ENCODE data around the gene ARHGEF25. TPM values are rescaled to one million over a fixed set of nuclear protein-coding genes. Genes with fewer than 3 reads are reported as not detected.
A peak's percentile ranks its signal among the peaks of the same experiment; 100 is the strongest.

ARHGEF25 gene
- total RNA-seq, 1 donor: 23.9 TPM

GRCh38 chr12:57603815-57604453, 7.3 kb upstream of the ARHGEF25 start:
- H2AFZ ChIP-seq (ENCODE audit: low read length): peak overlapping the region; percentile 96
- peaks cover 13% of the 10 kb centered on the region for H3K36me3 ChIP-seq (ENCODE audit: insufficient read depth, low read length)
- no peaks in the 10 kb centered on the region for H3K79me2 ChIP-seq (ENCODE audit: insufficient read depth, low read length)
- H4K20me1 ChIP-seq (ENCODE audit: insufficient read depth, low read length): no peaks in the 10 kb centered on the region
- TF ChIP-seq CTCF (IDR thresholded peaks at IDR 0.05; ENCODE audit: extremely low read depth, low read depth, low read length): no peak
- no peaks in the 10 kb centered on the region for H3K27me3 ChIP-seq (ENCODE audit: insufficient read depth, low read length)
- peak overlapping the region; percentile 89 for H3K4me3 ChIP-seq (ENCODE audit: insufficient read depth, low read length)
- H3K4me2 ChIP-seq (ENCODE audit: insufficient read depth, low read length): peak overlapping the region; percentile 96
- no peaks in the 10 kb centered on the region for H3K9me3 ChIP-seq (ENCODE audit: low read depth, low read length)
- peaks cover 17% of the 10 kb centered on the region for H3K4me1 ChIP-seq (ENCODE audit: insufficient read depth, low read length)
- peak overlapping the region; percentile 86 for H3K27ac ChIP-seq (ENCODE audit: low read depth, low read length)
- peak; percentile 90 for DNase-seq (ENCODE audit: insufficient read length, low spot score, missing footprints)

GRCh38 chr12:57604454-57604991, 6.7 kb upstream of the ARHGEF25 start, which contains the start of gene DTX3:
Gene DTX3 (plus strand): TSS chr12:57604824. CDS start chr12:57606518, 1,694 bp downstream.
- Histone ChIP-seq H2AFZ (ENCODE audit: low read length) (peak within 1 kb of the TSS; percentile 96), H3K4me2 (ENCODE audit: insufficient read depth, low read length) (peak within 1 kb of the TSS; percentile 96), H3K4me3 (ENCODE audit: insufficient read depth, low read length) (peak within 1 kb of the TSS; percentile 89), H3K4me1 (ENCODE audit: insufficient read depth, low read length) (peaks cover 17% of the 10 kb centered on the region), H3K27ac (ENCODE audit: low read depth, low read length) (peak within 1 kb of the TSS; percentile 86), H3K79me2 (ENCODE audit: insufficient read depth, low read length) (no peaks in the 10 kb centered on the region), H3K27me3 (ENCODE audit: insufficient read depth, low read length) (no peaks in the 10 kb centered on the region), H3K36me3 (ENCODE audit: insufficient read depth, low read length) (peaks cover 7% of the 10 kb centered on the region), H3K9me3 (ENCODE audit: low read depth, low read length) (no peaks in the 10 kb centered on the region), H4K20me1 (ENCODE audit: insufficient read depth, low read length) (no peaks in the 10 kb centered on the region)
- TF ChIP-seq CTCF (IDR thresholded peaks at IDR 0.05; ENCODE audit: extremely low read depth, low read depth, low read length): no peak
- peak; percentile 92 for DNase-seq (ENCODE audit: insufficient read length, low spot score, missing footprints)

GRCh38 chr12:57604992-57605810, 6.0 kb upstream of the ARHGEF25 start:
- peak overlapping the region; percentile 59 for H2AFZ ChIP-seq (ENCODE audit: low read length)

More at GRCh38 chr12:57604992-57605810, 6.0 kb upstream of the ARHGEF25 start:
- Histone ChIP-seq H3K36me3 (ENCODE audit: insufficient read depth, low read length) (peaks cover 6% of the 10 kb centered on the region), H3K27ac (ENCODE audit: low read depth, low read length) (peak overlapping the region; percentile 60), H3K4me1 (ENCODE audit: insufficient read depth, low read length) (peaks cover 17% of the 10 kb centered on the region), H3K4me2 (ENCODE audit: insufficient read depth, low read length) (peak overlapping the region; percentile 86), H3K9me3 (ENCODE audit: low read depth, low read length) (no peaks in the 10 kb centered on the region), H3K79me2 (ENCODE audit: insufficient read depth, low read length) (no peaks in the 10 kb centered on the region), H4K20me1 (ENCODE audit: insufficient read depth, low read length) (no peaks in the 10 kb centered on the region), H3K27me3 (ENCODE audit: insufficient read depth, low read length) (no peaks in the 10 kb centered on the region), H3K4me3 (ENCODE audit: insufficient read depth, low read length) (peak overlapping the region; percentile 89)
- peak; percentile 91 for DNase-seq (ENCODE audit: insufficient read length, low spot score, missing footprints)
- no peak for TF ChIP-seq CTCF (IDR thresholded peaks at IDR 0.05; ENCODE audit: extremely low read depth, low read depth, low read length)

Data from osteoblast (primary cell).